ENCODE measurements around the gene RPS6KB2.
A peak's percentile ranks its signal among the peaks of the same experiment; 100 is the strongest.

RPS6KB2 gene

GRCh38 chr11:67435727-67436458 is 7.6 kb downstream of the RPS6KB2 start:
- intact Hi-C loops (cut with micrococcal nuclease) = loop anchor here (5.0 kb wide), 1 partner anchor 71 kb away; the partner anchor contains the start of genes CDK2AP2 and PITPNM1
- Mint-ChIP-seq H3K9me3 (no peaks in the 10 kb centered on the region), H3K27me3 (no peaks in the 10 kb centered on the region), H3K4me3 (no peak overlapping the region), H3K36me3 (ENCODE audit: low read depth) (peaks cover 98% of the 10 kb centered on the region), H3K4me1 (ENCODE audit: low read depth) (peaks cover 53% of the 10 kb centered on the region), H3K27ac (no peak overlapping the region)

GRCh38 chr11:67436459-67437081 is 8.3 kb downstream of the RPS6KB2 start:
- Mint-ChIP-seq H3K27me3 (no peaks in the 10 kb centered on the region), H3K27ac (no peak overlapping the region), H3K36me3 (ENCODE audit: low read depth) (peaks cover 98% of the 10 kb centered on the region), H3K9me3 (no peaks in the 10 kb centered on the region), H3K4me3 (no peak overlapping the region), H3K4me1 (ENCODE audit: low read depth) (peaks cover 59% of the 10 kb centered on the region)
- intact Hi-C loops (cut with micrococcal nuclease) = loop anchor here (5.0 kb wide), 1 partner anchor 71 kb away; the partner anchor contains the start of genes CDK2AP2 and PITPNM1

GRCh38 chr11:67437082-67437808 is 9.0 kb downstream of the RPS6KB2 start, which contains the start of gene PTPRCAP:
Gene PTPRCAP (minus strand): TSS chr11:67437682. CDS start chr11:67437619, 63 bp downstream.
- Mint-ChIP-seq H3K9me3 (no peaks in the 10 kb centered on the region), H3K4me1 (ENCODE audit: low read depth) (peaks cover 62% of the 10 kb centered on the region), H3K36me3 (ENCODE audit: low read depth) (peaks cover 98% of the 10 kb centered on the region), H3K27me3 (no peaks in the 10 kb centered on the region), H3K27ac (no peak within 1 kb of the TSS), H3K4me3 (no peak within 1 kb of the TSS)
- intact Hi-C loops (cut with micrococcal nuclease) = loop anchor here (5.0 kb wide), 1 partner anchor 70 kb away; the partner anchor contains the start of genes CDK2AP2 and PITPNM1

DNA sequence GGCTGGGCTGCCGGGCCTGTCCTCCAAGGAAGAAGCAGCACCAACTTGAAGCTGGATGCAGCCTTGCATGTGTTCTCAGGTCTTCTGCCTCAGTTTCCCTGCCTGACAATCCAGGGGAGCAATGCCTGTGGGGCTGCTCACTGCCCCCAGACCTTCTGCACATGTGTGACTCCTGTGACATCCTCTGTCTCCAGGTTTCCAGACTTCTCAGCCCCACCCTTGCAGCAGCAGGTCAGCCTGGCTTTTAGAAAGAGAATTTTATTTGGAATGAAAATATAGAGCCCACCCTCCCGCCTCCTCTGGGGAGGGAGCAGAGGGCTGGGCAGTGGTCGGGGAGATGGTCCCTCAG is 9.5 kb downstream of the RPS6KB2 start:
- no peaks in the 10 kb centered on the region for H3K9me3 Mint-ChIP-seq
- no peak overlapping the region for H3K27ac Mint-ChIP-seq
- no peak overlapping the region for H3K4me3 Mint-ChIP-seq
- intact Hi-C loops (cut with micrococcal nuclease) = loop anchor here (5.0 kb wide), 1 partner anchor 70 kb away; the partner anchor contains the start of genes CDK2AP2 and PITPNM1
- H3K27me3 Mint-ChIP-seq = no peaks in the 10 kb centered on the region
- H3K4me1 Mint-ChIP-seq (ENCODE audit: low read depth) = peaks cover 67% of the 10 kb centered on the region
- H3K36me3 Mint-ChIP-seq (ENCODE audit: low read depth) = peaks cover 98% of the 10 kb centered on the region

DNA sequence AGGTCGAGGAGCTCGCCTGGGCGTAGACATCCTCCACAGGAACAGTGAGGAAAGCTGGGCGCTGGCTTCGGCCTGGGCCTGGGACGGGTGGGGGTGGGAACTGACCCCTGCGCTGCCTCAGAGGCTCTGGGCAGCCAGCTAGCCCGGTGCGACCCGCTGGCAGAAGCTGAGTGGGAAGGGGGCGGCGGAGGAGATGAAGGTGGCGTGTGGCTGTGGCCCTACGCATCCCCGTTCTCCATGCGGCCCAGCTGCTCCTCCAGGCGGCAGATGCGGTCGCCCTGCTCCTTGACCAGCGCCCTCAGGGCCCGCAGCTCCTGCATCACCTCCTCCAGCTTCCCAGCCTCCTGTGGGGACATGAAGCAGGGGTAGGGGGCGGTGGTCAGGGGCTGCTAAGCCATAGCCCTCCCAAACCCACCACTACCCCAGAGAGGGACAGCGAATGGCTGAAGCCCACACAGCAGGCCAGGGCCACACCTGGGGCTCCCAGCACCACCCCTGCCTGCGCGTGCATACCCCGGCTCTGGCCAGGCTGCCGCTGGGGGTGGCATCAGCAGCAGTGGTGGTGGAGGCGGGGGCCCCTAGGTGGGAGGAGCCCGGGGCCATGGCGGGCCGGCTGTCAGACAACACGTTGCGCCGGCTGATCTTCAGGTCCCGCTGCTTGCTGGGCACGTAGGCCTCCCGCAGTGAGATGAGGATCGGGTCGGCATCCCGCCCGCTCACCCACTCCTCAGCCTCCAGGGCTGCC is 10.0 kb downstream of the RPS6KB2 start:
- H3K4me1 Mint-ChIP-seq (ENCODE audit: low read depth) = peaks cover 70% of the 10 kb centered on the region
- no peaks in the 10 kb centered on the region for H3K27me3 Mint-ChIP-seq
- intact Hi-C loops (cut with micrococcal nuclease) = loop anchor here (5.0 kb wide), 1 partner anchor 69 kb away; the partner anchor contains the start of genes CDK2AP2 and PITPNM1
- peak overlapping the region; percentile 60 for H3K27ac Mint-ChIP-seq
- no peaks in the 10 kb centered on the region for H3K9me3 Mint-ChIP-seq
- peaks cover 95% of the 10 kb centered on the region for H3K36me3 Mint-ChIP-seq (ENCODE audit: low read depth)
- no peak overlapping the region for H3K4me3 Mint-ChIP-seq

GRCh38 chr11:67439321-67440228 is 11.3 kb downstream of the RPS6KB2 start:
- Mint-ChIP-seq H3K27me3 (no peaks in the 10 kb centered on the region), H3K27ac (peak overlapping the region; percentile 60), H3K4me3 (peak overlapping the region; percentile 30), H3K36me3 (ENCODE audit: low read depth) (peaks cover 83% of the 10 kb centered on the region), H3K9me3 (no peaks in the 10 kb centered on the region), H3K4me1 (ENCODE audit: low read depth) (peaks cover 74% of the 10 kb centered on the region)
- intact Hi-C loops (cut with micrococcal nuclease) = loop anchor here (5.0 kb wide), 1 partner anchor 68 kb away; the partner anchor contains the start of genes CDK2AP2 and PITPNM1

GRCh38 chr11:67440229-67441097 is 12.2 kb downstream of the RPS6KB2 start:
- Mint-ChIP-seq H3K4me3 (peak overlapping the region; percentile 10), H3K27me3 (no peaks in the 10 kb centered on the region), H3K27ac (peak overlapping the region; percentile 60), H3K36me3 (ENCODE audit: low read depth) (peaks cover 74% of the 10 kb centered on the region), H3K4me1 (ENCODE audit: low read depth) (peaks cover 78% of the 10 kb centered on the region), H3K9me3 (no peaks in the 10 kb centered on the region)
- intact Hi-C loops (cut with micrococcal nuclease) = no loop called here

DNA sequence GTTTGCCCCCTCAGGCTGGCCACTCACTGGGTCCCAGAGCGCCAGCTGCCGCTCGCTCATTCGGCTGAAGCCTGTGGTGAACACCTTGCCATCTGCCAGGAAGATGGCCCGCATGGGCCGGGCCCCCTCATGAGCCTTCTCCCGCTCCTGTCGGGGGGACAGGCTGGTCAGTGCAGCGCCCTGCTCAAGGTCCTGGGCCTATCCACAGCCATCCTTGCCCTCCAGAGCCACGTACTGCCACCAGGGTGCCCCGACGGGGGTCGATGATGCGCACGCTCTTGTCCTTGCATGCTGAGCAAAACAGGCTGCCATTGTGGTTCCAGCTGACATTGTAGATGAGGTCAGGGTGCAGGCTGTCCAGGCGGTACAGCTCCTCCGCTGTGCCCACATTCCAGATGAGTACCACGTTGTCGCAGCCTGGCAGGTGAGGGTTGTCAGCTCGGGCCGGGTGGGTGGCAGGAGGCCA is 12.8 kb downstream of the RPS6KB2 start:
- Mint-ChIP-seq H3K9me3 (no peaks in the 10 kb centered on the region), H3K4me1 (ENCODE audit: low read depth) (peaks cover 75% of the 10 kb centered on the region), H3K27me3 (no peaks in the 10 kb centered on the region), H3K36me3 (ENCODE audit: low read depth) (peaks cover 67% of the 10 kb centered on the region), H3K27ac (peak overlapping the region; percentile 60), H3K4me3 (no peak overlapping the region)
- intact Hi-C loops (cut with micrococcal nuclease) = no loop called here

DNA sequence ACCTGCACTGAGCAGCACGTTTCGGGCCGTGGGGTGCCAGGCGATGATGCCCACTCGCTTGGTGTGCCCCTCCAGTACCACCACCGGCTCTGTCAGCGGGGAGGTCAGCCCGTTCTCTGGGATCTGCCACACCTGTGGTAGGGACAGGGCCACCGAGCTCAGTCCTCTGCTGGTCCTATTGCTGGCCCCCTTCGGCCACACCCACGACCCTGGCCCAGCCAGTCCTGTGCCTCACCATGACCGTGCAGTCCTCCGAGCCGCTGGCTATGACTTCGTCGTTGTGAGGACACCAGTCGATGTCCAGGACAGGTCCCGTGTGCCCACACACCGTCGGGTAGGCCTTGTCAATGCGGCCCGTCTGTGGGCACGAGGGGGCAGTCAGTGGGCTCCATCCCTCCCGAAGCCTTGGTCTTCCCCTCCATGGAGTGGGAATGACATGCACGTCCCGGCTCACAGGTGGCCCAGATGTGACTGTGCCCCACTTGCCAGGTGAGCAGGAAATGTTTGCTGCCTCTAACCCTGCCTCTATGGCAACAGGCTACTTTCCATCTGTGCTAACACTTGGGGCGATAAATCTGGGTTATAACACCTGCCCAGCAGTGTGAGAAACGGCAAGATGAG is 13.5 kb downstream of the RPS6KB2 start:
- intact Hi-C loops (cut with micrococcal nuclease) = loop anchor here (2.0 kb wide), 1 partner anchor 27 kb away; the partner anchor contains the start of gene TMEM134
- H3K4me1 Mint-ChIP-seq (ENCODE audit: low read depth) = peaks cover 70% of the 10 kb centered on the region
- H3K4me3 Mint-ChIP-seq = peak overlapping the region; percentile 89
- peaks cover 60% of the 10 kb centered on the region for H3K36me3 Mint-ChIP-seq (ENCODE audit: low read depth)
- H3K27ac Mint-ChIP-seq = peak overlapping the region; percentile 91
- no peaks in the 10 kb centered on the region for H3K27me3 Mint-ChIP-seq
- H3K9me3 Mint-ChIP-seq = no peaks in the 10 kb centered on the region

- Mint-ChIP-seq H3K9me3 (no peaks in the 10 kb centered on the region), H3K4me1 (ENCODE audit: low read depth) (peaks cover 70% of the 10 kb centered on the region), H3K36me3 (ENCODE audit: low read depth) (peaks cover 53% of the 10 kb centered on the region), H3K4me3 (peak overlapping the region; percentile 89), H3K27me3 (peaks cover 2% of the 10 kb centered on the region), H3K27ac (peak overlapping the region; percentile 91)
- intact Hi-C loops (cut with micrococcal nuclease) = loop anchor here (1.0 to 2.0 kb wide), 2 partner anchors 26 to 41 kb away; partner anchors contain the start of genes AIP and TMEM134
Observed at GRCh38 chr11:67442504-67443404, 14.5 kb downstream of the RPS6KB2 start.

DNA sequence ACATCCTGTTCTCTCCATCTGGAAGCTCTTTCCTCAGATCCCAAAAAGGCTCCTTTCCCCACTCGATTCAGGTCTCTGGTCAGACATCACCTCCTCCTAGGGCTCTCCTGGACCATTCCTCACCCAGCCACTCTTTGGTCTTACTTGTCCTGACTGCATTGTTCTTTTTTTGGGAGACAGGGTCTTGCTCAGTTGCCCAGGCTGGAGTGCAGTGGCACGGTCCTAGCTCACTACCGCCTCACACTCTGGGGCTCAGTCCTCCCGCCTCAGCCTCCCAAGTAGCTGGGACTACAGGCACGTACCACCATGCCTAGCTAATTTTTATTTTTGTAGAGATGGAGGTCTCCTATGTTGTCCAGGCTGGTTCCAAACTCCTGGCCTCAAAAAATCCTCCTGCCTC is 17.2 kb downstream of the RPS6KB2 start:
- Mint-ChIP-seq H3K27me3 (peaks cover 2% of the 10 kb centered on the region), H3K36me3 (ENCODE audit: low read depth) (peaks cover 26% of the 10 kb centered on the region), H3K4me3 (no peak overlapping the region), H3K27ac (peak overlapping the region; percentile 91), H3K9me3 (no peaks in the 10 kb centered on the region), H3K4me1 (ENCODE audit: low read depth) (peaks cover 73% of the 10 kb centered on the region)
- intact Hi-C loops (cut with micrococcal nuclease) = no loop called here
